Ramos (cell line): ENCODE data around the gene LRRC4B.
"Not testable (repeated sequence)": the region's sequence is repeated elsewhere in the genome, so short reads cannot be mapped to it uniquely, and the experiment has no call there.

Source experiments
- in situ Hi-C: fragments of 300-500 bp; cut with MboI; formaldehyde crosslinking; loops from one replicate; pipeline ENCODE4 v1.14.3; 2022; ENCODE audit warnings: low sequenced_read_pairs; ENCODE audit not compliant: unreplicated experiment

LRRC4B gene

GRCh38 chr19:50475736-50476223 is 92.5 kb downstream of the LRRC4B start:
- in situ Hi-C loops, result no loop called here

- in situ Hi-C loops, result no loop called here
Observed at GRCh38 chr19:50475101-50475568, 93.1 kb downstream of the LRRC4B start.

DNA sequence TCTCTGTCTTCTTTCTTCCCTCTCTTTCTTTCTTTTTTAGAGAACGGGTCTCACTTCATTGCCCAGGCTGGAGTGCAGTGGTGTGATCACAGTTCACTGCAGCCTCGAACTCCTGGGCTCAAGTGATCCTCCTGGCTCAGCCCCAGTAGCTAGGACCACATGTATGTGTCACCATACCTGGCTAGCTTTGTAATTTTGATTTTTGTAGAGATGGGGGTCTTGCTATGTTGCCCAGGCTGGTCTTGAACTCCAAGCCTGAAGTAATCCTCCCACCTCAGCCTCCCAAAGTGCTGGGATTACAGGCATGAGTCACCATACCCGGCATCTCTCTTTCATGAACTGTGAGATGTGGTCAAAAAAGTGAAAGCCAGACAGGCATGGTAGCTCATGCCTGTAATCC is 94.9 kb downstream of the LRRC4B start:
- in situ Hi-C loops, result not testable (repeated sequence)

DNA sequence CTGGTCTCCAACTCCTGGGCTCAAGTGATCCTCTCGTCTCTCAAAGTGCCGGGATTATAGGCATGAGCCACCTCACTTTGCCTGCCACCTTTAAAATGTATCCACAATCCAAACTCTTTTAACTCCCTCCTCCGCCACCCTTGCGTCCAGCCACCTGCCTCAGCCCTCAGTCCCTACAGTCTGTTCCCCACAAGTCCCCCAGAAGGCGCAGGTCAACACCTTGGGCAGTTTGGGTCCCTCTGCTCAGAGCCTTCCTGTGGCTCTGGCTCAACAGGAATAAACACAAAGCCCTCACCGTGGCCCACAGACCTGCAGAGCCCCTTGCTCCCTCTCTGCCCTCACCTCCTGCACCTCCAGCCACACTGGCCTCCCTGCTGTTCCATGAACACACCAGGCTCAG is 99.4 kb downstream of the LRRC4B start:
- in situ Hi-C loops, result loop anchor here (10.0 kb wide), 1 partner anchor 214 kb away; no protein-coding TSS in a partner anchor

DNA sequence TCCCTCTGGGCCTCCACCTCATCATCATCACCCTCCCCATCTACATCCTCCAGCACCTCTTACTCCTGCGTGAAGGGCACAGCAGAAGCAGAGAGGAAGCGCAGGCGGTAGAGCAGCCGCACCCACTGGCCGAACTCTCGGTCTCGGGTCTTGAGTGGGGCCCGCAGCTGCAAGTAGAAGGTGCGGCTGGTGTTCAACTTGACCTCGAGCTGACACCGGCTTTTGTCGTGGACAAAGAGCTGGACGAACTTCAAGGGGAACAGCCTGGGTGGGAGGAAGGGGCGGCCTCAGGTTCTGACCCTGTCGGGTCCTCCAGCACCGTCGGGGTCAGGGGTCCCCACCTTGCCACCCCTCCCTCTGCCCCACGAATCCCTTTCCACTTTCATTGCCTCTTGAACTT is 100.7 kb downstream of the LRRC4B start:
- in situ Hi-C loops, result loop anchor here (10.0 kb wide), 1 partner anchor 213 kb away; no protein-coding TSS in a partner anchor
